Measurements from ENCODE around the gene USP22. TPM values are rescaled to one million over a fixed set of nuclear protein-coding genes. Genes with fewer than 3 reads are reported as not detected.

USP22 gene
- total and polyA plus RNA-seq, 4 donors = 27.2 to 109 (median 58.1) TPM

DNA sequence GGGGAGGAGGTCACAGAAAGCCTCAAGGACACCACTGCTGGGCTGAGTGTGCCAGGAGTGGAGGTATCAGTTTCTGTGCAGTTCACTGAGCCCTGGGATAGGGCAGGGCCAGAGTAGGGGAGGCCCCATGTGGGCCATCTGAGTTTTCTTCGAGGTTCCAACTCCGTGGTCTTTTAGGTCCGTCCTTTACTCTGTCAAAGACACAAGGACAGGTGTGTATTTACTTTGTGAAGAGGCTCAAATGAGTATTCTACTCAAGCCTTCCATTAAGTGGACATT lies 59.5 kb downstream of the USP22 start:
- H3K27me3 ChIP-seq (ENCODE audit: control insufficient read depth in 4 of 4, insufficient read depth in 4 of 4, low read length in 3 of 4) = no peaks in the 10 kb centered on the region
- H3K4me1 ChIP-seq (ENCODE audit: control insufficient read depth in 4 of 4, insufficient read depth in 4 of 4, low read length in 3 of 4) = no peaks in the 10 kb centered on the region
- TF ChIP-seq, protein P1, sequence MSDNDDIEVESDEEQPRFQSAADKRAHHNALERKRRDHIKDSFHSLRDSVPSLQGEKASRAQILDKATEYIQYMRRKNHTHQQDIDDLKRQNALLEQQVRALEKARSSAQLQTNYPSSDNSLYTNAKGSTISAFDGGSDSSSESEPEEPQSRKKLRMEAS (IDR thresholded peaks at IDR 0.05) = no peak
- TF ChIP-seq, protein P2, sequence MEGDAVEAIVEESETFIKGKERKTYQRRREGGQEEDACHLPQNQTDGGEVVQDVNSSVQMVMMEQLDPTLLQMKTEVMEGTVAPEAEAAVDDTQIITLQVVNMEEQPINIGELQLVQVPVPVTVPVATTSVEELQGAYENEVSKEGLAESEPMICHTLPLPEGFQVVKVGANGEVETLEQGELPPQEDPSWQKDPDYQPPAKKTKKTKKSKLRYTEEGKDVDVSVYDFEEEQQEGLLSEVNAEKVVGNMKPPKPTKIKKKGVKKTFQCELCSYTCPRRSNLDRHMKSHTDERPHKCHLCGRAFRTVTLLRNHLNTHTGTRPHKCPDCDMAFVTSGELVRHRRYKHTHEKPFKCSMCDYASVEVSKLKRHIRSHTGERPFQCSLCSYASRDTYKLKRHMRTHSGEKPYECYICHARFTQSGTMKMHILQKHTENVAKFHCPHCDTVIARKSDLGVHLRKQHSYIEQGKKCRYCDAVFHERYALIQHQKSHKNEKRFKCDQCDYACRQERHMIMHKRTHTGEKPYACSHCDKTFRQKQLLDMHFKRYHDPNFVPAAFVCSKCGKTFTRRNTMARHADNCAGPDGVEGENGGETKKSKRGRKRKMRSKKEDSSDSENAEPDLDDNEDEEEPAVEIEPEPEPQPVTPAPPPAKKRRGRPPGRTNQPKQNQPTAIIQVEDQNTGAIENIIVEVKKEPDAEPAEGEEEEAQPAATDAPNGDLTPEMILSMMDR (IDR thresholded peaks at IDR 0.05; ENCODE audit: low read depth, low read length, missing input control) = no peak
- TF ChIP-seq RAD21 (IDR thresholded peaks at IDR 0.05) (no peak), HNF4G (IDR thresholded peaks at IDR 0.05) (no peak), HNF4A (conservative IDR thresholded peaks at IDR 0.05) (no peak), GABPA (IDR thresholded peaks at IDR 0.05 in 1 of 2, conservative IDR thresholded peaks at IDR 0.05 in 1 of 2) (no peak), YY1 (IDR thresholded peaks at IDR 0.05) (no peak), JUND (IDR thresholded peaks at IDR 0.05) (no peak), FOXA1 (IDR thresholded peaks at IDR 0.05) (no peak)
- TF ChIP-seq, protein P3, sequence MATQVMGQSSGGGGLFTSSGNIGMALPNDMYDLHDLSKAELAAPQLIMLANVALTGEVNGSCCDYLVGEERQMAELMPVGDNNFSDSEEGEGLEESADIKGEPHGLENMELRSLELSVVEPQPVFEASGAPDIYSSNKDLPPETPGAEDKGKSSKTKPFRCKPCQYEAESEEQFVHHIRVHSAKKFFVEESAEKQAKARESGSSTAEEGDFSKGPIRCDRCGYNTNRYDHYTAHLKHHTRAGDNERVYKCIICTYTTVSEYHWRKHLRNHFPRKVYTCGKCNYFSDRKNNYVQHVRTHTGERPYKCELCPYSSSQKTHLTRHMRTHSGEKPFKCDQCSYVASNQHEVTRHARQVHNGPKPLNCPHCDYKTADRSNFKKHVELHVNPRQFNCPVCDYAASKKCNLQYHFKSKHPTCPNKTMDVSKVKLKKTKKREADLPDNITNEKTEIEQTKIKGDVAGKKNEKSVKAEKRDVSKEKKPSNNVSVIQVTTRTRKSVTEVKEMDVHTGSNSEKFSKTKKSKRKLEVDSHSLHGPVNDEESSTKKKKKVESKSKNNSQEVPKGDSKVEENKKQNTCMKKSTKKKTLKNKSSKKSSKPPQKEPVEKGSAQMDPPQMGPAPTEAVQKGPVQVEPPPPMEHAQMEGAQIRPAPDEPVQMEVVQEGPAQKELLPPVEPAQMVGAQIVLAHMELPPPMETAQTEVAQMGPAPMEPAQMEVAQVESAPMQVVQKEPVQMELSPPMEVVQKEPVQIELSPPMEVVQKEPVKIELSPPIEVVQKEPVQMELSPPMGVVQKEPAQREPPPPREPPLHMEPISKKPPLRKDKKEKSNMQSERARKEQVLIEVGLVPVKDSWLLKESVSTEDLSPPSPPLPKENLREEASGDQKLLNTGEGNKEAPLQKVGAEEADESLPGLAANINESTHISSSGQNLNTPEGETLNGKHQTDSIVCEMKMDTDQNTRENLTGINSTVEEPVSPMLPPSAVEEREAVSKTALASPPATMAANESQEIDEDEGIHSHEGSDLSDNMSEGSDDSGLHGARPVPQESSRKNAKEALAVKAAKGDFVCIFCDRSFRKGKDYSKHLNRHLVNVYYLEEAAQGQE (IDR thresholded peaks at IDR 0.05) = no peak
- TF ChIP-seq, protein P4, sequence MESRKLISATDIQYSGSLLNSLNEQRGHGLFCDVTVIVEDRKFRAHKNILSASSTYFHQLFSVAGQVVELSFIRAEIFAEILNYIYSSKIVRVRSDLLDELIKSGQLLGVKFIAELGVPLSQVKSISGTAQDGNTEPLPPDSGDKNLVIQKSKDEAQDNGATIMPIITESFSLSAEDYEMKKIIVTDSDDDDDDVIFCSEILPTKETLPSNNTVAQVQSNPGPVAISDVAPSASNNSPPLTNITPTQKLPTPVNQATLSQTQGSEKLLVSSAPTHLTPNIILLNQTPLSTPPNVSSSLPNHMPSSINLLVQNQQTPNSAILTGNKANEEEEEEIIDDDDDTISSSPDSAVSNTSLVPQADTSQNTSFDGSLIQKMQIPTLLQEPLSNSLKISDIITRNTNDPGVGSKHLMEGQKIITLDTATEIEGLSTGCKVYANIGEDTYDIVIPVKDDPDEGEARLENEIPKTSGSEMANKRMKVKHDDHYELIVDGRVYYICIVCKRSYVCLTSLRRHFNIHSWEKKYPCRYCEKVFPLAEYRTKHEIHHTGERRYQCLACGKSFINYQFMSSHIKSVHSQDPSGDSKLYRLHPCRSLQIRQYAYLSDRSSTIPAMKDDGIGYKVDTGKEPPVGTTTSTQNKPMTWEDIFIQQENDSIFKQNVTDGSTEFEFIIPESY (IDR thresholded peaks at IDR 0.05) = no peak
- TF ChIP-seq, protein P5, sequence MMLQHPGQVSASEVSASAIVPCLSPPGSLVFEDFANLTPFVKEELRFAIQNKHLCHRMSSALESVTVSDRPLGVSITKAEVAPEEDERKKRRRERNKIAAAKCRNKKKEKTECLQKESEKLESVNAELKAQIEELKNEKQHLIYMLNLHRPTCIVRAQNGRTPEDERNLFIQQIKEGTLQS (IDR thresholded peaks at IDR 0.05) = no peak
- WGBS = 86% methylated on average over 3 of the region's 3 CpGs
- H3K9me3 ChIP-seq (ENCODE audit: control insufficient read depth in 4 of 4, low read length in 3 of 4) = no peaks in the 10 kb centered on the region
- DNase-seq (ENCODE audit: low spot score) = no peak
- H3K36me3 ChIP-seq (ENCODE audit: control insufficient read depth in 4 of 4, insufficient read depth in 3 of 4, low read depth in 1 of 4, low read length in 3 of 4) = no peaks in the 10 kb centered on the region
- no peak overlapping the region for H3K4me3 ChIP-seq (ENCODE audit: low read depth in 1 of 3, low read length in 3 of 3)
- H3K27ac ChIP-seq (ENCODE audit: low read depth in 1 of 2, low read length in 2 of 2) = no peak overlapping the region
- no peak overlapping the region for H3K9ac ChIP-seq (ENCODE audit: low read depth in 1 of 2, low read length in 2 of 2)

DNA sequence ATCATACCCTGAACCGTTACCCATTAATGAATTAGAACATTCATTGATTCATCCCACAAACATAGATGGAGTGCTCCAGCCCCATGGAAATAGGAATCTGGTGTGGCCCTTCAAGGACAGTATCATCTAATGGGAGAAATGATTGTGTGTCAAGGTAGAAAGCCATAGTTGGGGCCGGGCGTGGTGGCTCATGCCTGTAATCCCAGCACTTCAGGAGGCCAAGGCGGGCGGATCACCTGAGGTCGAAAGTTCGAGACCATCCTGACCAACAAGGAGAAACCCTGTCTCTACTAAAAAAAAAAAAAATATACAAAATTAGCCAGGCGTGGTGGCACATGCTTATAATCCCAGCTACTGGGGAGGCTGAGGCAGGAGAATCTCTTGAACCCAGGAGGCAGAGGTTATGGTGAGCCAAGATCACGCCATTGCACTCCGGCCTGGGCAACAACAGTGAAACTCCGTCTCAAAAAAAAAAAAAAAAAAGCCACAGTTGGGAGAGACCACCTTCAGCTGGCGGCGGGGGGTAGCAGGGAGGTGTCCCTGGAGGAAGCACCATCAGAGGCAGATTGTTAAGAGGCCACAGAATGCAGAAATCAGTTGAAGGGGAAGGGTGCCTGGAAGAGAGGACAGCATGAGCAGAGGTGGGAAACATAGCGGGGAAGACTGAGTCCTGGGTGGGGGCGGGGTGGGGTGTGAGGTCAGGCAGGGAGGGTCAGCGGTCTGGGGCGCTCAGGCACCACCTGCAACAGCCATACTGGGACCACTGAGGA lies 60.0 kb downstream of the USP22 start:
- Histone ChIP-seq H3K27ac (ENCODE audit: low read depth in 1 of 2, low read length in 2 of 2) (no peak overlapping the region), H3K9me3 (ENCODE audit: control insufficient read depth in 4 of 4, low read length in 3 of 4) (no peaks in the 10 kb centered on the region), H3K4me3 (ENCODE audit: low read depth in 1 of 3, low read length in 3 of 3) (no peak overlapping the region), H3K9ac (ENCODE audit: low read depth in 1 of 2, low read length in 2 of 2) (no peak overlapping the region), H3K4me1 (ENCODE audit: control insufficient read depth in 4 of 4, insufficient read depth in 4 of 4, low read length in 3 of 4) (no peaks in the 10 kb centered on the region), H3K36me3 (ENCODE audit: control insufficient read depth in 4 of 4, insufficient read depth in 3 of 4, low read depth in 1 of 4, low read length in 3 of 4) (no peaks in the 10 kb centered on the region), H3K27me3 (ENCODE audit: control insufficient read depth in 4 of 4, insufficient read depth in 4 of 4, low read length in 3 of 4) (no peaks in the 10 kb centered on the region)
- 93% methylated on average over 17 of the region's 17 CpGs for WGBS
- DNase-seq (ENCODE audit: low spot score) = no peak
- TF ChIP-seq, protein P2 (IDR thresholded peaks at IDR 0.05; ENCODE audit: low read depth, low read length, missing input control) = no peak
- TF ChIP-seq, protein P3 (IDR thresholded peaks at IDR 0.05) = no peak
- no peak for TF ChIP-seq HNF4A (conservative IDR thresholded peaks at IDR 0.05)
- no peak for TF ChIP-seq JUND (IDR thresholded peaks at IDR 0.05)
- TF ChIP-seq, protein P5 (IDR thresholded peaks at IDR 0.05) = no peak
- no peak for TF ChIP-seq YY1 (IDR thresholded peaks at IDR 0.05)
- TF ChIP-seq, protein P4 (IDR thresholded peaks at IDR 0.05) = no peak

Data from liver (tissue), 9 donors.